Effector memory CD4-positive, alpha-beta T cell (primary cell): Measurements from ENCODE around the gene EDARADD.
"Not testable (repeated sequence)": the region's sequence is repeated elsewhere in the genome, so short reads cannot be mapped to it uniquely, and the experiment has no call there.

Source experiments
- DNase-seq, 3 donors: peaks; one replicate each; pipeline ENCODE4 v3.0.0-alpha.2; 2020
- H3K27ac ChIP-seq: 2 replicates; pipeline ENCODE4 v1.7.0; 2013; ENCODE audit warnings: mild to moderate bottlenecking, low read length, moderate library complexity; ENCODE audit not compliant: insufficient read depth, poor library complexity, severe bottlenecking
- H3K27me3 ChIP-seq: replicated peaks from 2 replicates; pipeline ENCODE4 v1.7.0; 2013; ENCODE audit warnings: mild to moderate bottlenecking, low read length; ENCODE audit not compliant: insufficient read depth, control insufficient read depth, poor library complexity, severe bottlenecking
- H3K36me3 ChIP-seq: 2 replicates; pipeline ENCODE4 v1.7.0; 2013; ENCODE audit warnings: mild to moderate bottlenecking, low read length, moderate library complexity; ENCODE audit not compliant: control insufficient read depth, insufficient read depth
- H3K4me1 ChIP-seq: 2 replicates; pipeline ENCODE4 v1.7.0; 2013; ENCODE audit warnings: low read length, mild to moderate bottlenecking; ENCODE audit not compliant: control insufficient read depth, insufficient read depth, poor library complexity, severe bottlenecking
- H3K4me3 ChIP-seq: 2 replicates; pipeline ENCODE4 v1.7.0; 2013; ENCODE audit warnings: low read length, low read depth, mild to moderate bottlenecking; ENCODE audit not compliant: insufficient read depth, poor library complexity, severe bottlenecking
- H3K9me3 ChIP-seq: 2 replicates; pipeline ENCODE4 v1.7.0; 2013; ENCODE audit warnings: mild to moderate bottlenecking, low read length, moderate library complexity; ENCODE audit not compliant: control insufficient read depth

EDARADD gene

DNA sequence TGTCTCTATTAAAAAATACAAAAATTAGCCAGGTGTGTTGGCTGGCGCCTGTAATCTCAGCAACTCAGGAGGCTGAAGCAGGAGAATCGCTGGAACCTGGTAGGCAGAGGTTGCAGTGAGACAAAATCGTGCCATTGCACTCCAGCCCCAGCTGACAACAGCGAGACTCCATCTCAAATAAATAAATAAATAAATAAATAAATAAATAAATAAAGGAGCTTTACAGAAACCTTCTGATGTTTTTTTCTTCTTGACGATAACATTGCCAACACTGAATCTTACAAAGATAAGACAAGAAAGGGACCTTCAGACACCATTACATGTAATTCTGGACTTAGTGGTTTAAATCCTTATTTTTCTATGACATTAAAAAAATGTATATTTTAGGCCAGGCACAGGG, 81.9 kb downstream of the EDARADD start:
- Histone ChIP-seq H3K4me3 (no peak overlapping the region), H3K27ac (no peak overlapping the region), H3K9me3 (no peaks in the 10 kb centered on the region), H3K4me1 (no peaks in the 10 kb centered on the region), H3K36me3 (no peaks in the 10 kb centered on the region), H3K27me3 (no peaks in the 10 kb centered on the region)
- DNase-seq = no peak

DNA sequence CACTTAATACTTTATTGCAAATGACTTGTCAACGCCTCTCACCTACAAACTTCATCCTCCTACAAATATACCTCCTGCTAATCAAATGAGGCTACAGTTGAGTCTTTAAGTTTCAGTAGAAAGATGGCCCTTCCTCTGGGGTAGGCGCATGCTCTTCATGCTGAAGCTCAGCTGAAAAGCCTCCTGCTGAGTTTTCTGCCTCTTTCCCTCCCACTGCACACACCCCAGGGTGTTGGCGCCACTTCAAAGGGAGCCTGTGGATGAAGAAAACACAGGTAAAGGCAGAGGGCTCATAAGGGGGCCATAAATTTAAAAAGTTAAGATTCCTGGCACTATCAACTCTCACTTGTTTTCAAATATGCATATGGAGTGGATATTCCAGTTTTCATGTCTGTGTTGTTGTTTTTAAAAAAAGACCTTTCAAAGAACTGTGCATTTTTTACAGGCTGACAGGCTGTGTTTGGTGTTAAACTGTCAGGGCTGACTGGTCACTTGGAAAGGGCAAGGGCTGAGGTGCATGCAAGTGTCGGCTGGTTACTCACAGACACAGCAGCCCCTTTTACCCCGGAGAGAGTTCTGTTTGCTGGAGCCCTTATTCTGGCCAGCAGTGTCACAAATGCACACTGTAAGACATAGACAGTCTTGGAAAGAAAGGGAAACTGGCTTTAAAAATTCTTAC, 86.8 kb downstream of the EDARADD start:
- no peak for DNase-seq
- no peaks in the 10 kb centered on the region for H3K36me3 ChIP-seq
- H3K27ac ChIP-seq = no peak overlapping the region
- no peaks in the 10 kb centered on the region for H3K27me3 ChIP-seq
- no peaks in the 10 kb centered on the region for H3K4me1 ChIP-seq
- no peaks in the 10 kb centered on the region for H3K9me3 ChIP-seq
- no peak overlapping the region for H3K4me3 ChIP-seq

- no peaks in the 10 kb centered on the region for H3K4me1 ChIP-seq
- no peak for DNase-seq
- H3K4me3 ChIP-seq = no peak overlapping the region
These were observed 90.4 kb downstream of the EDARADD start for GRCh38 chr1:236484310-236484971.

DNA sequence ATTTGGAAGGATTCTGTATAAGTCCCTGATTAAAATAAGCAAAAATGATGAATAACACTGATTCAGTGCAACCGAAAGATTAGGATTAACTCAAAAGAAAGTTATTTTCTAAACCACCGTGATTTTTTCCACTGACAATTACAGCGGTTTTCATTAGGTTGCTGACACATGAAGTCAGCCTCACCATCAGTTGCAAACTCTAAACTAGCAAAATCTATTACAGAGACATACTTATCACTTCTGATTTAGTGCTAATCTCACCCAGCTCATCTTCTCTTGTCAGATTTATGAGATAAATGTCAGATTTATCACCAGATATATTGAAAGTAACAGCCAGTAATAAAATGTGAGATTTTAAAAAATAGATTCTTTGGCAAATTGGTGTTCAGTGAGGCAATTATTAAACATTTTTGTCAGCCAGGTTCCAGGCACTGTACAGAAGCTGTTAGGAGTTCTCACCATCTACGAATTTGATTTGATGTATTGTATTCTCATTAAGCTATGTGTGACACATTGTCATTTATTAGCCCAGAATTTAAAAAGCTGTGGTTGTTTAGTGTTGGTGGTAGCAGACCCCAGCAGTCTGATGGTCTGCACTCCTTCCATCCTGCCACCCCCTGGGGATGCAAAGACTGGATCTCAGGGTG, 92.4 kb downstream of the EDARADD start:
- Histone ChIP-seq H3K27me3 (no peaks in the 10 kb centered on the region), H3K9me3 (no peaks in the 10 kb centered on the region), H3K4me1 (no peaks in the 10 kb centered on the region), H3K36me3 (no peaks in the 10 kb centered on the region), H3K27ac (no peak overlapping the region), H3K4me3 (no peak overlapping the region)
- no peak for DNase-seq

More at GRCh38 chr1:236484310-236484971, 90.4 kb downstream of the EDARADD start:
- Histone ChIP-seq H3K36me3 (no peaks in the 10 kb centered on the region), H3K27me3 (no peaks in the 10 kb centered on the region), H3K27ac (no peak overlapping the region), H3K9me3 (no peaks in the 10 kb centered on the region)

GRCh38 chr1:236489161-236489560, 95.1 kb downstream of the EDARADD start:
- not testable (repeated sequence) for DNase-seq, H3K9me3 ChIP-seq, H3K4me1 ChIP-seq, H3K27me3 ChIP-seq, H3K36me3 ChIP-seq, H3K4me3 ChIP-seq, H3K27ac ChIP-seq

DNA sequence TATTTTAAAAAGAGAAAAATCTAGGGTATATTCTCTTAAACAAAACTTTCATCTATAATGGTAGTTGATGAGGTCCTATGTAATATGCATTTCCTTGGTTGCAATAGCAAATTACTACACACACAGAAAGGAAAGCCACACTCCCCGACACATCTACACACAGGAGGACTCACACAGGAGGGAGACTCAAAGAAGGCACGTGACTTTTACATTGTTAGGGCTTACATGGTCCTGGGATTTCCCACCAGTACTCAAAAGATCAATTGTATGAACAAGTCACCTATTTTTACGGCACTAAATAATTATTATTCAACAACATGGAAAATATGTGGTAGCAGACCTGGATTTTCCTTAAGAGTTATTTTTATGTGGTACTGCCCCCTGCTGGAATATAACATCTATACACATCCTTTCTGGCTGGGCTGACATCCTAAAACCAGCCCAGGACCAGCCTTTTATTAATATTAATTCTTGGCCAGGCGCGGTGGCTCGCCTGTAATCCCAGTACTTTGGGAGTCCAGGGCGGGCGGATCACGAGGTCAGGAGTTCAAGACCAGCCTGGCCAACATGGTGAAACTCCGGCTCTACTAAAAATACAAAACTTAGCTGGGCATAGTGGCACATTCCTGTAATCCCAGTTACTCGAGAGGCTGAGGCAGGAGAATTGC, 95.8 kb downstream of the EDARADD start:
- H3K4me3 ChIP-seq = no peak overlapping the region
- no peak for DNase-seq

GRCh38 chr1:236491469-236492136, 97.5 kb downstream of the EDARADD start:
- Histone ChIP-seq H3K27me3 (no peaks in the 10 kb centered on the region), H3K4me1 (no peaks in the 10 kb centered on the region), H3K27ac (no peak overlapping the region), H3K36me3 (no peaks in the 10 kb centered on the region), H3K4me3 (no peak overlapping the region), H3K9me3 (no peaks in the 10 kb centered on the region)
- no peak for DNase-seq

More for the DNA sequence above, 95.8 kb downstream of the EDARADD start:
- H3K27me3 ChIP-seq = no peaks in the 10 kb centered on the region
- H3K27ac ChIP-seq = no peak overlapping the region
- H3K36me3 ChIP-seq = no peaks in the 10 kb centered on the region
- no peaks in the 10 kb centered on the region for H3K9me3 ChIP-seq
- H3K4me1 ChIP-seq = no peaks in the 10 kb centered on the region

GRCh38 chr1:236492378-236492777, 98.3 kb downstream of the EDARADD start:
- no peak overlapping the region for H3K27ac ChIP-seq
- no peaks in the 10 kb centered on the region for H3K27me3 ChIP-seq
- DNase-seq = no peak
- H3K4me1 ChIP-seq = no peaks in the 10 kb centered on the region
- no peaks in the 10 kb centered on the region for H3K36me3 ChIP-seq
- H3K4me3 ChIP-seq = no peak overlapping the region
- H3K9me3 ChIP-seq = no peaks in the 10 kb centered on the region

DNA sequence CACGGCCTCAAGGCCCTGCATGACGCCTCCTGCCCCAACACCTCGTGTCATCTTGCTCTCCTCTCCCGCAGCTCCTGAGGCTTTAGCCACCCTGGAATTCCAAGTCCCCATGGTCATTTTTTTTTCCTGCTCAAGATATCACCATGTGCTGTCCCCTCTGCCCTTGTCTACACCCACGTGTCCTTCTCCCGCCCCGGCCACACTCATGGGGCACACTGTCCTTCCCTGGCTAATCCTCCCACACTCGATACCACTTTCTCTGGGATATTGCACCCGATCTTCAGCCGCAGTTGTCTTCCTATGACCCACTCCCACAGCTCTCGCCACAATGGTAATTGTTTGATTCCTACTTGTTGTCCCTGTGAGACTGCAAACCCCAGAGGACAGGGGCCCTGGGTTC, 100.0 kb downstream of the EDARADD start:
- Histone ChIP-seq H3K36me3 (no peaks in the 10 kb centered on the region), H3K9me3 (no peaks in the 10 kb centered on the region), H3K27me3 (no peaks in the 10 kb centered on the region), H3K27ac (no peak overlapping the region), H3K4me1 (no peaks in the 10 kb centered on the region), H3K4me3 (no peak overlapping the region)
- no peak for DNase-seq
